HL-60 (cell line): ENCODE results near the gene CDH23.

Experiments
- TF ChIP-seq, protein P1 (sequence below): IDR thresholded peaks from one replicate; pipeline ENCODE4 v1.5.1; 2011; ENCODE audit warnings: low read length, control low read depth, inconsistent platforms; ENCODE audit not compliant: insufficient read depth
- TF ChIP-seq, protein P2 (sequence below): IDR thresholded peaks from 2 replicates; pipeline ENCODE4 v1.6.1; 2012; ENCODE audit warnings: low read depth; ENCODE audit not compliant: insufficient replicate concordance

DNA sequence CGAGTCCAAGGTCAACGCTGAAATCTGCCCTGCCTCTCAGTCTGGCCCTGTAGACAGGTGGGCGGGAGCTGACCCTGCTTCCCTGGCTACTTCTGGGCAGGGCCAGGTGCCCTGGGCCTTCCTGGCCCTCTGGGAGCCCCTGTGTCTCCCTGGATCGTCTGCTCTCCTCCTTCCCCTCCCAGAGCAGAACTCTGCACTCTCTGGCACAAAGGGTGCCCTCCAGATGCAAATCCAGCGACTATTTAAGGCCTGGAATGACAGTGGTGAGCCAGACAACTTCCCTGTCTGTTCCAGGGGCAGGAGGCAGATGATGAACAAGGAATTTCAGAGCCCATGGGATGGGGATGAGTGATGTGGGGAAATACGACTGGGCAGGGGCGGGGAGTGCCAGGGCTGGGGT, 259.5 kb downstream of the CDH23 start:
- TF ChIP-seq, protein P1, sequence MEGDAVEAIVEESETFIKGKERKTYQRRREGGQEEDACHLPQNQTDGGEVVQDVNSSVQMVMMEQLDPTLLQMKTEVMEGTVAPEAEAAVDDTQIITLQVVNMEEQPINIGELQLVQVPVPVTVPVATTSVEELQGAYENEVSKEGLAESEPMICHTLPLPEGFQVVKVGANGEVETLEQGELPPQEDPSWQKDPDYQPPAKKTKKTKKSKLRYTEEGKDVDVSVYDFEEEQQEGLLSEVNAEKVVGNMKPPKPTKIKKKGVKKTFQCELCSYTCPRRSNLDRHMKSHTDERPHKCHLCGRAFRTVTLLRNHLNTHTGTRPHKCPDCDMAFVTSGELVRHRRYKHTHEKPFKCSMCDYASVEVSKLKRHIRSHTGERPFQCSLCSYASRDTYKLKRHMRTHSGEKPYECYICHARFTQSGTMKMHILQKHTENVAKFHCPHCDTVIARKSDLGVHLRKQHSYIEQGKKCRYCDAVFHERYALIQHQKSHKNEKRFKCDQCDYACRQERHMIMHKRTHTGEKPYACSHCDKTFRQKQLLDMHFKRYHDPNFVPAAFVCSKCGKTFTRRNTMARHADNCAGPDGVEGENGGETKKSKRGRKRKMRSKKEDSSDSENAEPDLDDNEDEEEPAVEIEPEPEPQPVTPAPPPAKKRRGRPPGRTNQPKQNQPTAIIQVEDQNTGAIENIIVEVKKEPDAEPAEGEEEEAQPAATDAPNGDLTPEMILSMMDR, result no peak
- TF ChIP-seq, protein P2, sequence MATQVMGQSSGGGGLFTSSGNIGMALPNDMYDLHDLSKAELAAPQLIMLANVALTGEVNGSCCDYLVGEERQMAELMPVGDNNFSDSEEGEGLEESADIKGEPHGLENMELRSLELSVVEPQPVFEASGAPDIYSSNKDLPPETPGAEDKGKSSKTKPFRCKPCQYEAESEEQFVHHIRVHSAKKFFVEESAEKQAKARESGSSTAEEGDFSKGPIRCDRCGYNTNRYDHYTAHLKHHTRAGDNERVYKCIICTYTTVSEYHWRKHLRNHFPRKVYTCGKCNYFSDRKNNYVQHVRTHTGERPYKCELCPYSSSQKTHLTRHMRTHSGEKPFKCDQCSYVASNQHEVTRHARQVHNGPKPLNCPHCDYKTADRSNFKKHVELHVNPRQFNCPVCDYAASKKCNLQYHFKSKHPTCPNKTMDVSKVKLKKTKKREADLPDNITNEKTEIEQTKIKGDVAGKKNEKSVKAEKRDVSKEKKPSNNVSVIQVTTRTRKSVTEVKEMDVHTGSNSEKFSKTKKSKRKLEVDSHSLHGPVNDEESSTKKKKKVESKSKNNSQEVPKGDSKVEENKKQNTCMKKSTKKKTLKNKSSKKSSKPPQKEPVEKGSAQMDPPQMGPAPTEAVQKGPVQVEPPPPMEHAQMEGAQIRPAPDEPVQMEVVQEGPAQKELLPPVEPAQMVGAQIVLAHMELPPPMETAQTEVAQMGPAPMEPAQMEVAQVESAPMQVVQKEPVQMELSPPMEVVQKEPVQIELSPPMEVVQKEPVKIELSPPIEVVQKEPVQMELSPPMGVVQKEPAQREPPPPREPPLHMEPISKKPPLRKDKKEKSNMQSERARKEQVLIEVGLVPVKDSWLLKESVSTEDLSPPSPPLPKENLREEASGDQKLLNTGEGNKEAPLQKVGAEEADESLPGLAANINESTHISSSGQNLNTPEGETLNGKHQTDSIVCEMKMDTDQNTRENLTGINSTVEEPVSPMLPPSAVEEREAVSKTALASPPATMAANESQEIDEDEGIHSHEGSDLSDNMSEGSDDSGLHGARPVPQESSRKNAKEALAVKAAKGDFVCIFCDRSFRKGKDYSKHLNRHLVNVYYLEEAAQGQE, result no peak
